Caco-2 (cell line): ENCODE measurements around the gene TMEM250. TPM values are rescaled to one million over a fixed set of nuclear protein-coding genes. Genes with fewer than 3 reads are reported as not detected.
A peak's percentile ranks its signal among the peaks of the same experiment; 100 is the strongest.

ENCODE experiments used
- BruUV-seq: library from RNA; stranded (reverse); fragments of 400-500 nt; replicated peaks from 2 replicates; lab custom pipeline; 2021; lab: Mats Ljungman, UMichigan
- CTCF ChIA-PET: fragments of 300-600 bp; sonication (Branson Sonifier 250); formaldehyde crosslinking; loops from one replicate; lab custom pipeline; 2022; ENCODE audit warnings: antibody characterized with exemption; lab: Charles Lee
- POLR2A ChIA-PET: fragments of 300-600 bp; sonication (Branson Sonifier 250); formaldehyde crosslinking; loops from one replicate; lab custom pipeline; 2022; ENCODE audit warnings: antibody characterized with exemption; lab: Charles Lee
- DNase-seq, 2 experiments: peaks; one replicate each; pipeline versions ENCODE4 v3.0.0 to v3.0.0-alpha.2; 2020 to 2022
- H3K27me3 ChIP-seq: replicated peaks from 2 replicates; pipeline ENCODE4 v1.6.0; 2011; ENCODE audit warnings: low read length; ENCODE audit not compliant: control insufficient read depth, insufficient read depth
- H3K36me3 ChIP-seq: 2 replicates; pipeline ENCODE4 v1.5.1; 2011; ENCODE audit warnings: low read length; ENCODE audit not compliant: control insufficient read depth, insufficient read depth
- H3K4me1 ChIP-seq: fragments of 250-450 bp; sonication (Bioruptor Pico); 2 replicates; pipeline ENCODE4 v1.5.1; 2020; ENCODE audit warnings: mild to moderate bottlenecking
- H3K4me3 ChIP-seq: 2 replicates; pipeline ENCODE4 v1.5.1; 2011; ENCODE audit warnings: low read depth, mild to moderate bottlenecking, control low read depth, low read length
- H3K9me3 ChIP-seq: fragments of 250-450 bp; sonication (Bioruptor Pico); 2 replicates; pipeline ENCODE4 v1.5.1; 2020; ENCODE audit warnings: mild to moderate bottlenecking, moderate library complexity
- H3K27ac Mint-ChIP-seq: one replicate; pipeline ENCODE4 v1.8.0; 2022; ENCODE audit warnings: mixed read lengths; ENCODE audit not compliant: unreplicated experiment
- H3K27me3 Mint-ChIP-seq: one replicate; pipeline ENCODE4 v1.8.0; 2022; ENCODE audit warnings: mixed read lengths; ENCODE audit not compliant: insufficient read depth, unreplicated experiment
- H3K36me3 Mint-ChIP-seq: one replicate; pipeline ENCODE4 v1.8.0; 2022; ENCODE audit warnings: mild to moderate bottlenecking, mixed read lengths; ENCODE audit not compliant: insufficient read depth, unreplicated experiment
- H3K4me1 Mint-ChIP-seq: one replicate; pipeline ENCODE4 v1.8.0; 2022; ENCODE audit warnings: low read depth, mixed read lengths; ENCODE audit not compliant: unreplicated experiment
- H3K4me3 Mint-ChIP-seq: one replicate; pipeline ENCODE4 v1.8.0; 2022; ENCODE audit warnings: mild to moderate bottlenecking, moderate library complexity, mixed read lengths; ENCODE audit not compliant: unreplicated experiment
- H3K9me3 Mint-ChIP-seq: one replicate; pipeline ENCODE4 v1.8.0; 2022; ENCODE audit warnings: mixed read lengths; ENCODE audit not compliant: unreplicated experiment
- intact Hi-C: fragments of 100-400 bp; cut with micrococcal nuclease; formaldehyde crosslinking; loops from one replicate; pipeline ENCODE4 v1.10.0; 2022; ENCODE audit not compliant: unreplicated experiment
- total RNA-seq: library from RNA; stranded (reverse); gene quantifications from 2 replicates; pipeline ENCODE4 v1.2.3, GENCODE V29; 2022
- TF ChIP-seq, protein P1 (sequence below), 2 experiments: fragments of 200-600 bp in 1 of 2; IDR thresholded peaks; 1 replicate in 1 of 2; 2 replicates in 1 of 2; pipeline versions ENCODE4 v1.5.1 to v1.8.0; 2011 to 2022; ENCODE audit warnings: antibody characterized with exemption in 1 of 2, control low read depth in 1 of 2, inconsistent platforms in 1 of 2, low read depth in 1 of 2, low read length in 1 of 2, mild to moderate bottlenecking in 1 of 2, moderate library complexity in 1 of 2; ENCODE audit not compliant: insufficient read depth in 1 of 2, severe bottlenecking in 1 of 2, unreplicated experiment in 1 of 2

Gene TMEM250
- total RNA-seq, 1 experiment from 2014 or later: 38.2 TPM

DNA sequence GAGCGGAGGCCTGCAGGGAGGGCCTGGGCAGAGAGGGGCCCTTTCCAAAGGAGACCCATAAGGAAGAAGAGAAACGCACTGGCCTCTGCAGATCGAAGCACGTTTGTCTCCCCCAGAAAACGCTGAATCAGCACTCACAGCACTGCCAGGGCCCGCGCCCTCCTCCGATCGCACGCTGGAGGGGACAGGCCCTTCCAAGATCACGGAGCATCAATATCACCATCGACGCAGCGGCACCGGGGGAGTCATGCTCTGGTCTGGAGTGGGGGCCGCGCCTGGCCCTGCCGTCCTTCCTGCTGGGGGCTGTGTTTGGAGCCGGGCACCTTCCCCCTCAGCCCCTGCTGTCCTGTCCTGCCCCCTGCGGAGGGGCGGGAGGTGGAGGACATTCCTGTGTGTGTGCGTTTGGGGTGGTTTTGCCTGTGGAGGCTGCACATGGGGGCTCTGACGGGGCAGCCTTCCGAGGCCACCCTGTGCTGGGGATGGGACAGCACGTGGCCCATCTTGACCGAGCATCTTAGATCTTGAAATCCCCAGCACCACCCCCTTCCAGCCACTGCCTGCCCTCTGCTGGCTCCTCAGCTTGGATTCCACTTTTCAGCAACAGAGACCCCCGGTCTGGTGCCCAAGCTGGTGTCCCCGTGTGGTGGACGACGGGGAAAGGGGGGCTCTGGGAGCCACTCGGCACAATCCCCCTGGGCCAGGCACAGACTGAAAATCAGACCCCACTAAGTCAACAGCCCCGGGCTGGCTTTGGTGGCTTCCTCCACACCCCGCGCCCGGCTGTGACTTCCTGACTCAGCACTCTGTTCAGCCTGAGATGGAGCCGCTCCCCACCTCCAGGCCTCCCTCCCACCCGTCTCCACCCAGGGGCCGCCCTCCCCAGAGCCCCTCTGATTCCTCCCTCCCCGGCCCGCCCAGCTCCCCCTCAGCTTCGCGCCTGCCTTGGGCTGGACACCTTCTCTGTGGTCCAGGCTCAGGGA, 8.3 kb downstream of the TMEM250 start:
- H3K36me3 ChIP-seq: peaks cover 1% of the 10 kb centered on the region; the same call in 1 of the 2 replicates
- BruUV-seq: no TSS peak
- DNase-seq: no peak
- Mint-ChIP-seq H3K27ac (no peak overlapping the region), H3K4me1 (no peaks in the 10 kb centered on the region), H3K4me3 (peak overlapping the region; percentile 69), H3K36me3 (peaks cover 20% of the 10 kb centered on the region), H3K27me3 (no peaks in the 10 kb centered on the region), H3K9me3 (no peaks in the 10 kb centered on the region)
- intact Hi-C loops: no loop called here
- CTCF ChIA-PET: interaction anchor here (0.8 to 1.2 kb wide), 2 partner anchors 143 to 203 kb away, joined by 3 to 4 read pairs; partner anchors contain the start of gene CAMSAP1
- POLR2A ChIA-PET: no interaction called here
- H3K4me3 ChIP-seq: peak overlapping the region; percentile 40
- H3K4me1 ChIP-seq: peaks cover 24% of the 10 kb centered on the region
- TF ChIP-seq, protein P1, sequence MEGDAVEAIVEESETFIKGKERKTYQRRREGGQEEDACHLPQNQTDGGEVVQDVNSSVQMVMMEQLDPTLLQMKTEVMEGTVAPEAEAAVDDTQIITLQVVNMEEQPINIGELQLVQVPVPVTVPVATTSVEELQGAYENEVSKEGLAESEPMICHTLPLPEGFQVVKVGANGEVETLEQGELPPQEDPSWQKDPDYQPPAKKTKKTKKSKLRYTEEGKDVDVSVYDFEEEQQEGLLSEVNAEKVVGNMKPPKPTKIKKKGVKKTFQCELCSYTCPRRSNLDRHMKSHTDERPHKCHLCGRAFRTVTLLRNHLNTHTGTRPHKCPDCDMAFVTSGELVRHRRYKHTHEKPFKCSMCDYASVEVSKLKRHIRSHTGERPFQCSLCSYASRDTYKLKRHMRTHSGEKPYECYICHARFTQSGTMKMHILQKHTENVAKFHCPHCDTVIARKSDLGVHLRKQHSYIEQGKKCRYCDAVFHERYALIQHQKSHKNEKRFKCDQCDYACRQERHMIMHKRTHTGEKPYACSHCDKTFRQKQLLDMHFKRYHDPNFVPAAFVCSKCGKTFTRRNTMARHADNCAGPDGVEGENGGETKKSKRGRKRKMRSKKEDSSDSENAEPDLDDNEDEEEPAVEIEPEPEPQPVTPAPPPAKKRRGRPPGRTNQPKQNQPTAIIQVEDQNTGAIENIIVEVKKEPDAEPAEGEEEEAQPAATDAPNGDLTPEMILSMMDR (IDR thresholded peaks at IDR 0.05; ENCODE audit: insufficient read depth in 1 of 2, low read depth in 1 of 2, low read length in 1 of 2, severe bottlenecking in 1 of 2, unreplicated experiment in 1 of 2): peak in 1 of 2 experiments; percentile 13
- H3K27me3 ChIP-seq: no peaks in the 10 kb centered on the region
- H3K9me3 ChIP-seq: no peaks in the 10 kb centered on the region

DNA sequence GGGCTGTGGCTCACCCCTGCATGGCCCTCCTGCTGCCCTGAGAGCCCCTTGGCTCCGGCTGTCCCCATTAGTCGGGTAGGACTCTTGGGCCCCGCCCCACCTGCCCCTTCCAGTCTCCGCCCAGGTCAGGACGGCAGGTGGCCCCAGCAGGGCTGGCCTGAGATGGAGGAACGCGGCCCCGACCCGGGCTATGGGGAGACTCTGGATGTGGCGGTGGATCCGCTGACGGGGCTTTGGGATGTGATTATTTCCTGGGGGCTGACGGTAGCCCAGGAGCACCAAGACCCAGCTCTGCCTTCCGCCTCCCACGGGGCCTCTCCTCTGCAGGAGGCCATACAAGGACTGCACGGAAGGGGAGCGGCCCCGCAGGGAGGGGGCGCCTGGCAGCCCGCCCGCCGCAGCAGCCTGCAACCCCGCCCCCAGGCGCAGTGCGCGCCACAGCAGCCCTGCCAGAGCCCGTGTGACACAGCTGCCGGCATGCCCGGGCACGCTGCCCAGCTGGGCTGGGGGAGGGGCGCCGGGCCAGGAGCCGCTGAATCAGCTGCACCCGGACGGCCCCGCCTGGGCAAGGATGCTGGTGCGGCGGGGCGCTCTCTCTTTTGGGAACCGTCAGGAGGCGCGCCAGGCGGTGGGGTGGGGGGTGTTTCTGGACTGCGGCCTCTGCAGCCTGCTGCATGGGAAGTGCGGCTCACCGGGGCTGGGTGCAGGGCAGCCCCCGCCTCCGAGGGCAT, 9.2 kb downstream of the TMEM250 start:
- ChIA-PET POLR2A (no interaction called here), CTCF (interaction anchor here (1.2 kb wide), 1 partner anchor 10 kb away, joined by 5 read pairs; no protein-coding TSS in a partner anchor)
- peak; percentile 75 to 77 for DNase-seq
- H3K9me3 Mint-ChIP-seq: no peaks in the 10 kb centered on the region
- no peaks in the 10 kb centered on the region for H3K27me3 ChIP-seq
- H3K27me3 Mint-ChIP-seq: no peaks in the 10 kb centered on the region
- TF ChIP-seq, protein P1 (IDR thresholded peaks at IDR 0.05; ENCODE audit: insufficient read depth in 1 of 2, low read depth in 1 of 2, low read length in 1 of 2, severe bottlenecking in 1 of 2, unreplicated experiment in 1 of 2): no peak
- BruUV-seq: no TSS peak
- peak overlapping the region; percentile 69 for H3K4me3 Mint-ChIP-seq
- H3K36me3 ChIP-seq: no peaks in the 10 kb centered on the region
- peak overlapping the region; percentile 40 for H3K4me3 ChIP-seq
- H3K9me3 ChIP-seq: no peaks in the 10 kb centered on the region
- no peak overlapping the region for H3K27ac Mint-ChIP-seq
- H3K36me3 Mint-ChIP-seq: peaks cover 13% of the 10 kb centered on the region
- H3K4me1 ChIP-seq: peaks cover 24% of the 10 kb centered on the region
- H3K4me1 Mint-ChIP-seq: no peaks in the 10 kb centered on the region
- intact Hi-C loops: loop anchor here (1.0 kb wide), 1 partner anchor 10 kb away; no protein-coding TSS in a partner anchor
